Motor neuron (in vitro differentiated cells): ENCODE results near the gene OR56B4. TPM values are rescaled to one million over a fixed set of nuclear protein-coding genes. Genes with fewer than 3 reads are reported as not detected.
"Not testable (repeated sequence)": the region's sequence is repeated elsewhere in the genome, so short reads cannot be mapped to it uniquely, and the experiment has no call there.

Source experiments
- ATAC-seq, 8 experiments: fragments of 200-7000 bp; cut with Tn5 transposase; replicated peaks in 6 of 8; 2 replicates each; pipeline ENCODE4 v1.8.0; 2021; ENCODE audit warnings: mild to moderate bottlenecking in 8 of 8, moderate library complexity in 8 of 8
- H3K27ac ChIP-seq, 2 donors: fragments of 250-450 bp; sonication (Bioruptor Pico); 2 replicates each; pipeline ENCODE4 v1.9.0; 2021; ENCODE audit warnings: antibody characterized with exemption in 2 of 2, mild to moderate bottlenecking in 2 of 2, moderate library complexity in 1 of 2
- H3K4me1 ChIP-seq, 2 donors: fragments of 250-450 bp; sonication (Bioruptor Pico); replicated peaks in 1 of 2; 2 replicates each; pipeline ENCODE4 v1.6.1; 2021; ENCODE audit warnings: antibody characterized with exemption in 2 of 2, mild to moderate bottlenecking in 2 of 2, moderate library complexity in 1 of 2
- H3K4me3 ChIP-seq, 5 donors: fragments of 250-450 bp; sonication (Bioruptor Pico); 2 replicates each; pipeline ENCODE4 v1.9.0; 2021; ENCODE audit warnings: antibody characterized with exemption in 5 of 5, mild to moderate bottlenecking in 5 of 5, moderate library complexity in 4 of 5
- WGBS, 10 experiments: fragments of 450-650 bp; shearing (Covaris generic); methylation state at CpG; one replicate each; pipeline ENCODE4 v1.0.0; 2022; 5-methylcytosine and 5-hydroxymethylcytosine counted together
- in situ Hi-C, 9 experiments: fragments of 400-800 bp; cut with MboI; loops; one replicate each; pipeline ENCODE4 v1.15.0; 2021; ENCODE audit warnings: low sequenced_read_pairs in 9 of 9, low pct_unique_long_range_greater_than_20kb in 2 of 9; ENCODE audit not compliant: unreplicated experiment in 9 of 9
- total RNA-seq, 8 experiments: library from RNA; unstranded; fragments of 300-600 nt; gene quantifications; 2 replicates each; pipeline versions ENCODE4 v1.2.3 to v1.2.4, GENCODE V29; 2022

The OR56B4 gene, protein sequence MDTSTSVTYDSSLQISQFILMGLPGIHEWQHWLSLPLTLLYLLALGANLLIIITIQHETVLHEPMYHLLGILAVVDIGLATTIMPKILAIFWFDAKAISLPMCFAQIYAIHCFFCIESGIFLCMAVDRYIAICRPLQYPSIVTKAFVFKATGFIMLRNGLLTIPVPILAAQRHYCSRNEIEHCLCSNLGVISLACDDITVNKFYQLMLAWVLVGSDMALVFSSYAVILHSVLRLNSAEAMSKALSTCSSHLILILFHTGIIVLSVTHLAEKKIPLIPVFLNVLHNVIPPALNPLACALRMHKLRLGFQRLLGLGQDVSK
- under 1 TPM in 1 of 8 experiments, not detected in 7; 0.18 TPM for total RNA-seq

DNA sequence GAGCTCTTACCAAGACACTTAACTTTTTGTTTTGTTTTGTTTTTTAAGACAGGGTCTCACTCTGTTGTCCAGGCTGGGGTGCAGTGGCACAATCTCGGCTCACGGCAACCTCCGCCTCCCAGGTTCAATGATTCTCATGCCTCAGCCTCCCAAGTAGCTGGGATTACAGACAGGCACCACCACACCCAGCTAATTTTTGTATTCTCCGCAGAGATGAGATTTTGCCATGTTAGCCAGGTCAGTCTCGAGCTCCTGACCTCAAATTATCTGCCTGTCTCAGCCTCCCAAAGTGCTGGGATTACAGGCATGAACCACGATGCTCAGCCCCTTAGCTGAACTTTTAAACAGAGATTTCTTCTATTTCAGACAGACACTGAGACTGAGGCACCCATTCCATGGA is at the start of gene OR56B4:
TSS of gene OR56B4 (plus strand) at position 301 of the 400 bp plus-strand sequence. CDS start at position 396, 95 bp downstream.
- ATAC-seq, H3K4me1 ChIP-seq, in situ Hi-C loops, H3K4me3 ChIP-seq, H3K27ac ChIP-seq: not testable (repeated sequence)
- 8 to 100% (median 93%) methylated on average over 1 to 5 of the region's 6 CpGs; no CpG with 5 or more reads in 3 of the 10 experiments for WGBS, 10 experiments

DNA sequence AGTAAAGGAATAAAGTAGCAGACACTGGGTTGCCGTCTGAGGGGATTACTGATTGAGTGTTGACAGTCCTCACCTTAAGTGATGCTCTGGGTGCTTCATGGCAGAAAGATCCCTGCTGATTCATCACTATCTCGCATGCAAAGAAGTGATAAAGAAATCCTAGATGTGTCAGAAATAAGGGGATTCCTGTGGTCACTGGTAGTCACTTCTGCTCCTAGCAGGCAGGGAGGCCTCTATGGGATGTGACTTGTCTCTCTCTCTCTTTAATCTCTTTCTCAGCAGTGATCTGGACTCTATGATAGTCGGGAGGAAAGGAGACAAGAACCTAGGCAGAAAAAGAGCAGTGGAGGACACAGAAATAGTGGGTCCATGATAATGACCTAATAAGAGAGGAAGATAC is 46.0 kb upstream of the OR56B4 start:
- 0 to 80% (median 56%) methylated on average over 1 to 2 of the region's 3 CpGs; no CpG with 5 or more reads in 3 of the 10 experiments for WGBS, 10 experiments
- H3K4me3 ChIP-seq = no peak overlapping the region
- ATAC-seq = no peak
- H3K27ac ChIP-seq = no peak overlapping the region
- in situ Hi-C loops = no loop called here
- H3K4me1 ChIP-seq = no peaks in the 10 kb centered on the region

DNA sequence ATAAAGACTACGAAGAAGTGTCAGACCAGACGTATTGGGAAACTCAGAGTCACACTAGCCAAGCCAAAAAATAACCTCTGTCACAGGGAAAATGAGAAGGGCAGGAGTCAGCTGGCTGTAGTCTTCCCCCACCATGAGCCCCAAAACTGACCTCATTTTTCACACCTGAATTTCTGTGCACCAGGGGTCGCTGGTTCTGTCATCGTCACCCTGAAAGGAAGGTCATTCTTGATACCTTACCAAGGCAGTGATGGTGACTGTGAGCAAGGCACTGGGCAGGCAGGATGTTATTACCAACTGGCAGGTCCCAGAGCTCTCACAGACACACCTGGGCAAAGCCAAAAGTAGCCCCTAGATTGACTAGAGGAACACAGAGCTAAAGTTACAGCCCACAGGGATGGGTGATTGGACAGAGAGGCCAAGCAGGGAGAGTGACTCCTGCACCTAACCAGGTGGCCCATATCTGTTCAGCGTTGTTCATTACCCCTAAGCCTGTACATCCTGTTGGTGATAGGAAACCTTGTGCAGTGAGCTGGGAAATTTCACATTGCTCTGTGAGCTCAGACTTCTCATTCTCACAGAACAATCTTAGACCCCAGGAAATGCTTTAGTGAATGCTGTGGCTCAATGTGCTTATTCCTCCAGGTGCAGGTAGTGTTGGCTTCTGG is 44.7 kb upstream of the OR56B4 start:
- Histone ChIP-seq H3K27ac (no peak overlapping the region), H3K4me1 (no peaks in the 10 kb centered on the region), H3K4me3 (no peak overlapping the region)
- in situ Hi-C loops = no loop called here
- no peak for ATAC-seq
- 0 to 75% (median 57%) methylated on average over 1 to 5 of the region's 5 CpGs; no CpG with 5 or more reads in 2 of the 10 experiments for WGBS, 10 experiments

DNA sequence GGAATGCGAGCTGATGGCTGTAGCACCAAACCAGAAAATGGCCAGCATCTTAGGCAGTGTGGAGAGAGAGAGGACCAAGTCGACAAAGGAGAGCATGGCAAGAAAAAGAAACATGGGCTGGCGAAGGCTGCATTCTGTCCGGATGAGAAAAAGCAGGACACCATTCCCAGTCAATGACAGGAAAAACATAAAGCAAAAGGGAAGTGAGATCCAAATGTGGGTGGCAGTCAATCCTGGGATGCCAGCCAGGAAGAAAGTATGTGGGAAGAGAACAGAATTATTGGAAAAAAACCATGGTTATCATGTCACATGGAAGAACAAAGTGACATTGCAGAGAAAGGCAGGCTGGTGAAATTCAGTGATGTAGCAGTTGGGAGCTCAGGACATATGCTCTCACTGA is 40.0 kb upstream of the OR56B4 start:
- ATAC-seq = no peak
- H3K4me1 ChIP-seq = no peaks in the 10 kb centered on the region
- 0 to 84% (median 34%) methylated on average over 2 to 4 of the region's 4 CpGs; no CpG with 5 or more reads in 3 of the 10 experiments for WGBS, 10 experiments
- no peak overlapping the region for H3K4me3 ChIP-seq
- in situ Hi-C loops = no loop called here
- no peak overlapping the region for H3K27ac ChIP-seq

DNA sequence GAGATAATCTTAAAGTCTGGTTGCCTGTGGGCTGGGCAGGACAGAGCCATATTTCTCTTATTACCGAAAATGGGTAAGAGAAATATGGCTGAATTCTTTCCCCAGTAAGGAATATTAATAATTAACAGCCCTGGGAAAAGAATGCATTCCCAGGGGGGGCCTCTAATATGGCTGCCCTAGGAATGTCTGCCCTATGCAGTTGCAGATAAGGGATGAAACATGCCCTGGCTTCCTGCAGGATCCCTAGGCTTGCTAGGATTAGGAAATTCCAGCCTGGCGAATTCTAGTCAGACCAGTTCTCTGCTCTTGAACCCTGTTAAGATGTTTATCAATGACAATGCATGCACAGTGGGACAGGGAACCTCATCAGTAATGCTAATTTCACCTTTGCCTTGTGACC is 31.0 kb upstream of the OR56B4 start:
- H3K4me1 ChIP-seq, H3K27ac ChIP-seq, ATAC-seq, H3K4me3 ChIP-seq, in situ Hi-C loops: not testable (repeated sequence)
- 10 to 86% (median 34%) methylated on average over 1 to 2 of the region's 2 CpGs; no CpG with 5 or more reads in 6 of the 10 experiments for WGBS, 10 experiments

DNA sequence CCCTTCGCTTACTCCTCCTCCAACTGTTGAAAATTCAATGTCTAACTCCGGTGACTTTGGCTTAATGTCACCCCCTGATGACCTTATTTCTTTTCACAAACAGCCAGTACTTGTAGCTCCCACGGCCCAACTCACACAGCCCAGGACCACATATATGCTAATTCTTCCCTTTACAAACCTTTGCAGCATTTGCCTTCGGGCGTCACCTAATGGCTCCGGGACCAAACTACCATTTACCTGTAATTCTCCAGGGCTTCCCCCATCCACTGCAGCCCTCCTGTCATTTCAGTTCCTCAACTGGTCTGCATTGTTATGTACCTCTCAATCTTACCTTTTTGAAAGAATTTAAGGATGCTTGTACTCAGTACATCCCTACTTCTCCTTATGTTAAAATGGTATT is 29.8 kb upstream of the OR56B4 start:
- Histone ChIP-seq H3K4me3 (no peak overlapping the region), H3K4me1 (no peaks in the 10 kb centered on the region), H3K27ac (no peak overlapping the region)
- in situ Hi-C loops = no loop called here
- 26 to 90% (median 75%) methylated on average over 3 to 6 of the region's 6 CpGs; no CpG with 5 or more reads in 1 of the 10 experiments for WGBS, 10 experiments
- ATAC-seq = no peak

DNA sequence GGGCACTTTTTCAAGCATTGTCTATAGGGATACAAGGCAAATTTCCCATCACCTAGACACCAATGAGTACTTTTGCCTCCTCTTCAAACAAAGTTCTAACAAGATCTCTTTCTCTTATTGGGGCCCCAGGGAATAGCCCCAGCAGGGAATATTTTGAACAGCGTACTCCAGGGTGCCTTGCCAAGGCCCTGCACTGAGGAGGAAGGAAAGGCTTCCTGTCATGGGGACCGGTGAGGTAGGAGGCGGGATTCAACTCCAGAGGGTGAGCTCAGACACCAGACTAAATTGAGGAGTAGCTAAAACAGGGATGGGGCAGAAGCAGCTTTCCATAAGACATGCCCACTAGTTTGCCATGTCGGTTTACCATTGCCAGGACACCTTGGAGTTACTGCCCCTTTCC is 28.0 kb upstream of the OR56B4 start:
- 6 to 100% (median 60%) methylated on average over 1 to 4 of the region's 4 CpGs; no CpG with 5 or more reads in 4 of the 10 experiments for WGBS, 10 experiments
- no peak overlapping the region for H3K4me3 ChIP-seq
- no peaks in the 10 kb centered on the region for H3K4me1 ChIP-seq
- in situ Hi-C loops = no loop called here
- ATAC-seq = no peak
- no peak overlapping the region for H3K27ac ChIP-seq

DNA sequence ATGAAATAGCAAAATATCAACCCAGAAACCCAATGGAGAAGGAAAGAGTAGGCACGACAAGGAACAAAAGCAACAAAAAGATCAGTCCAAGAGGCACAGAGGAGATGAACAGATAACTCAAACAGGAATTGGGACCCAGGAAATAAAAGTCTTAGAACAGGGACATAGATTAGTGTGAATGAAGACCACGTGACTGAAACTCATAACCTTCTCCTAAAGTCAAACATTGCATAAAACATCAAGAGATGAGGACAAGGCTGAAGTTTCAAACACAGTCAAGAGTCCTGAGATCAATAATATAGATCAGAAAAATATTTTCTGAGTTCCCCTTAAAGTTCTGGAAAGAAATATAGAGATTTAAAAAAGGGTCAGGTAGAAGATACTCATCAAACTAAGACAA is 24.4 kb upstream of the OR56B4 start:
- no peak for ATAC-seq
- H3K4me1 ChIP-seq = no peaks in the 10 kb centered on the region
- no peak overlapping the region for H3K4me3 ChIP-seq
- no peak overlapping the region for H3K27ac ChIP-seq
- WGBS, 10 experiments = 0 to 77% (median 40%) methylated on average over 1 to 2 of the region's 2 CpGs
- in situ Hi-C loops = no loop called here

DNA sequence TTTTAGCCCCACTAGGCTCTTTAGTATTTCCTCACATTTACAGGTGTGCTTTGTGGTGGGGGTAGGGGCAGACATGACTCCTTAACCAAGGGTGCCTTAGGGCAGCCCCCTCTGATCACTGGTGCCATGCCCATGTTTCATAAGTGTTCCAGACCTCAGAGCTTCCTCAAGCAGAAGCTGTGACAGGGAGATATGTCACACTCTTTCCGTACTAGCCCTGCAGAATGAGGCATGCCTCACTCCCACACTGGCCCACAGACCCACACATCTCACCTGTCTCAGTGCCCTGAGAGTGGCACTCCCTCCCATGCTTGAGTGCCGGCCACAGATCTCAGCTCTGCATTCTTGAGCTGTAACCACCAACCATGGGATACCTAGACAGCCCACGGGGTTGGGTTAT is 22.9 kb upstream of the OR56B4 start:
- Histone ChIP-seq H3K4me1 (no peaks in the 10 kb centered on the region), H3K27ac (no peak overlapping the region), H3K4me3 (no peak overlapping the region)
- ATAC-seq = no peak
- in situ Hi-C loops = no loop called here
- WGBS, 10 experiments = 0 to 83% (median 17%) methylated on average over 1 of the region's 3 CpGs; no CpG with 5 or more reads in 7 of the 10 experiments

DNA sequence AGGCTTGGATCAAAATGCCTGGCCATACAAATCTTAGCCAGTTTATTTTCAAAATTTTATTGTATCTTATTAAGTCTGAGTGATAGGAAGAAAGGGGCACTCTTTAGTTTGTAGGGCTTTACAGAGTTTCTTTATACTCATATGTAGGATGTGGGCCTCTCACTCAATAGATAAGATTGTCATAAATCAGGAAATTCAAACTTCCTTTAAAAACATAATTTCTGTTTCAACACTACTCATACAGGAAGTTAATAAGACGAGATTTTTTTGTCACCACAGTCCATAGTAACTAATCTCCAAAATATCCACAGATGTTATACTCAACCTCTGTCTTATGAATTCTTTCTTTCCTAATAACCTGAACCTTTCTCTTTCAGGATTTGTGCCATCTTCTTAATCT is 13.3 kb upstream of the OR56B4 start:
- Histone ChIP-seq H3K4me3 (no peak overlapping the region), H3K4me1 (no peaks in the 10 kb centered on the region), H3K27ac (no peak overlapping the region)
- no peak for ATAC-seq
- in situ Hi-C loops = no loop called here
- WGBS, 10 experiments = 0 to 70% (median 0%) methylated on average over 1 of the region's 1 CpG; no CpG with 5 or more reads in 3 of the 10 experiments

DNA sequence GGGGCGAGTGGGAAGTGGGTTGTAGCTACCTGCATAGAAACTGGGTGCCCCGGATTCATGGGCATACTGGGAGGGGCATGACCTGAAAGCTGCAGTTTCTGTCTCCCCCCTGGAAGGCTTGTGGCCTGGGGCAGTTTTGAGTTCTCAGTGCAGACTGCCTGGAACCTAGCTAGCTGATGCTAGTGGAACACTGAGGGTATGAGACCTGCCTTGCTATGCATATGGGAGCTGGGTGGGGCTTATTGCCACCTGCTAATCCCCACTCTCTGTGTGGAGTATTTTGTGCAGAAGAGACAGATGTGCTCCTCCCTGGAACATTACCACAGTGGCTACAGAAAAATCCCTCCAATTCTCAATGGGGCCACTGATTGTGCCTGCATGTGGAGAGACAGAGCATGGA is 11.7 kb upstream of the OR56B4 start:
- no peak for ATAC-seq
- Histone ChIP-seq H3K27ac (no peak overlapping the region), H3K4me3 (no peak overlapping the region), H3K4me1 (no peaks in the 10 kb centered on the region)
- in situ Hi-C loops = no loop called here
- WGBS, 10 experiments = 0 to 60% methylated on average over 1 of the region's 2 CpGs; no CpG with 5 or more reads in 8 of the 10 experiments

DNA sequence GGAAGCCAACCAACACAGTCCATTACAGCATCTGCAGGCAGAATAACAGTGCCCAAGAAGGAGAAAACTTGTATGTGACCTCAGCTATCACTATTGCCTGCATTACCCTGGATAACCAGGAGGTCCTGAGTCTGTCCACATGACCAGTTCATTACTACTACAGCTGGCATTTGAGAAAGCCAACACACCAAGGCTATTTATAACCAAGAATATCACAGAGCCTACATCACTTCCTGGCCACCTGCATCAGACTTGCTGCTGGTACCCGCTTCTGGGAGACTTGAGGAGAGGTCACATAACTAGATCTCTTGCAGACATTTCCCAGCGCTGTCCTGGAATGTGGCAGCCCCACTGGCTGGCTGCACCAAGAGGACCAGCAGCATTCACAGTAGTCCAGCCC is 11.1 kb upstream of the OR56B4 start:
- no peak overlapping the region for H3K4me3 ChIP-seq
- no peak overlapping the region for H3K27ac ChIP-seq
- H3K4me1 ChIP-seq = no peaks in the 10 kb centered on the region
- 25 to 100% (median 87%) methylated on average over 1 to 2 of the region's 2 CpGs; no CpG with 5 or more reads in 4 of the 10 experiments for WGBS, 10 experiments
- in situ Hi-C loops = no loop called here
- ATAC-seq = no peak

DNA sequence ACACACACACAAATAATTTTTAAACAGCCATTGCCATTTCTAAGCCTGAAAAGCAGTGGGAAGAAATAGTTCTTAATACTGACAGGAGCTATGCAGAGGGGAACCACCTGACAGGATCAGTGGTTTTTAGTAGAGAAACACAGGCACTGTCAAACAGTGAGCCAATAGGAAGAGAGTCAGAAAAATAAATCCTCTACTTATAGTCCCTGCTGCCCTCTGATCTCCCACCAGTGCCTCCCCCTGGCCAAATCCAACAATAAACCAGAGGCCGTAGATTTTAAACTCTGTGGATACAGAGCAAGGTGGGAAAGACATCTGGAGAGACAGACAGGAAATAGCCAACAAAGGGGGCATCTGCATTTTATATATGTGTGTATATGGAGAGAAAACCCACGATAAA is 7.9 kb upstream of the OR56B4 start:
- H3K4me1 ChIP-seq = no peaks in the 10 kb centered on the region
- in situ Hi-C loops = no loop called here
- no peak for ATAC-seq
- no peak overlapping the region for H3K27ac ChIP-seq
- 0 to 100% (median 0%) methylated on average over 1 to 2 of the region's 2 CpGs; no CpG with 5 or more reads in 4 of the 10 experiments for WGBS, 10 experiments
- H3K4me3 ChIP-seq = no peak overlapping the region
